Pancreas (tissue), 10 donors: ENCODE measurements around the gene GPR32. TPM values are rescaled to one million over a fixed set of nuclear protein-coding genes. Genes with fewer than 3 reads are reported as not detected.
"Not testable (repeated sequence)": the region's sequence is repeated elsewhere in the genome, so short reads cannot be mapped to it uniquely, and the experiment has no call there.

Experiments used
- ATAC-seq, 4 donors: fragments of 200-7000 bp; cut with Tn5 transposase; one replicate each; pipeline versions ENCODE4 v1.8.0 to v1.9.1; 2020; ENCODE audit warnings: mild to moderate bottlenecking in 4 of 4, moderate library complexity in 4 of 4
- DNase-seq, 6 donors: peaks; one replicate each; pipeline ENCODE4 v3.0.0-alpha.2; 2020
- FAIRE-seq: peaks from 2 replicates; lab custom pipeline; 2012; peaks lifted over from hg19 to GRCh38; lab: Jason Lieb, UNC
- H3K27ac ChIP-seq, 4 donors: fragments of 200-600 bp; sonication (generic); 1 replicate in 3 of 4; 2 replicates in 1 of 4; pipeline versions ENCODE4 v1.5.0 to v1.8.0; 2020
- H3K27me3 ChIP-seq, 4 donors: fragments of 200-600 bp; one replicate each; pipeline ENCODE4 v1.8.0; 2021
- H3K36me3 ChIP-seq, 3 donors: fragments of 200-600 bp; sonication (generic) in 1 of 3; one replicate each; pipeline versions ENCODE4 v1.5.0 to v1.8.0; 2020 to 2021
- H3K4me1 ChIP-seq, 3 donors: fragments of 200-600 bp; one replicate each; pipeline ENCODE4 v1.8.0; 2021
- H3K4me3 ChIP-seq, 4 donors: fragments of 200-600 bp; sonication (generic) in 2 of 4; one replicate each; pipeline versions ENCODE4 v1.5.0 to v1.8.0; 2020 to 2021
- H3K9me3 ChIP-seq, 4 donors: fragments of 200-600 bp; one replicate each; pipeline ENCODE4 v1.8.0; 2021
- CTCF ChIP-seq, 4 donors: fragments of 200-600 bp; sonication (generic) in 3 of 4; IDR thresholded peaks; one replicate each; pipeline versions ENCODE4 v1.5.0 to v1.8.0; 2021; ENCODE audit warnings: antibody characterized with exemption in 4 of 4
- WGBS, 2 donors: extraction: QIAGEN DNeasy Blood & Tissue Kit; methylation state at CpG; one replicate each; pipeline ENCODE4 v1.1.7; 2013; 5-methylcytosine and 5-hydroxymethylcytosine counted together
- intact Hi-C, 3 donors: fragments of 100-400 bp; cut with DNase I; formaldehyde crosslinking; loops; one replicate each; pipeline versions ENCODE4 v1.11.1 to v1.14.2; 2022
- polyA plus RNA-seq, 2 donors: library from polyadenylated mRNA; stranded (reverse); fragments of 200-250 nt; gene quantifications; one replicate each; pipeline ENCODE4 v1.2.3, GENCODE V29; 2013
- total RNA-seq, 6 donors: library from RNA; stranded (reverse); fragmentation: NEBNext Ultra II Directional in 4 of 6; extraction: Animal tissue kit (Norgen Biotek cat#: 25700) in 4 of 6; gene quantifications; one replicate each; pipeline versions ENCODE4 v1.2.1 to v1.2.4, GENCODE V29; 2021 to 2023
- donor health status: healthy with polysubstance abuse.
- donor health status: DM: no; HTN: no; CAD: no; lungs with moderate emphysema.
- donor health status: DM: no; HTN: no; CAD: no.
- donor health status: control.
- donor health status: control.
- donor health status: Bipolar disorder and iron deficiency.
- donor health status: DM: yes; HTN: yes; CAD: no.
- donor health status: DM: no; HTN: no; CAD: no.
- donor health status: DM: no; HTN: no; CAD: no.
- donor health status: DM: yes; HTN: yes; CAD: no.

The GPR32 gene
- total and polyA plus RNA-seq, 8 donors, result not detected

- no peak for ATAC-seq
- H3K4me3 ChIP-seq, result no peak overlapping the region
- no peaks in the 10 kb centered on the region for H3K9me3 ChIP-seq
- intact Hi-C loops, result no loop called here
- 58 to 70% methylated on average over 10 of the region's 10 CpGs for WGBS, 2 donors
- no peaks in the 10 kb centered on the region for H3K4me1 ChIP-seq
- no peaks in the 10 kb centered on the region for H3K36me3 ChIP-seq
- H3K27ac ChIP-seq, result no peak overlapping the region
- peaks cover 0 to 8% (median 0%) of the 10 kb centered on the region in 4 donors for H3K27me3 ChIP-seq
- no peak for FAIRE-seq
- DNase-seq, result no peak
- no peak for TF ChIP-seq CTCF (IDR thresholded peaks at IDR 0.05)
Measured at GRCh38 chr19:50745221-50745620, 25.0 kb upstream of the GPR32 start.

- WGBS, 2 donors, result 73 to 85% methylated on average over 14 of the region's 14 CpGs
- DNase-seq, intact Hi-C loops, H3K36me3 ChIP-seq, H3K4me3 ChIP-seq, H3K4me1 ChIP-seq, H3K27ac ChIP-seq, FAIRE-seq, ATAC-seq, H3K27me3 ChIP-seq, H3K9me3 ChIP-seq: not testable (repeated sequence)
Measured at GRCh38 chr19:50747141-50747540, 23.1 kb upstream of the GPR32 start.

GRCh38 chr19:50749490-50749889 lies 20.8 kb upstream of the GPR32 start:
- H3K36me3 ChIP-seq, result no peaks in the 10 kb centered on the region
- no peak overlapping the region for H3K27ac ChIP-seq
- H3K4me3 ChIP-seq, result no peak overlapping the region
- no peak for FAIRE-seq
- no peak for ATAC-seq
- H3K9me3 ChIP-seq, result no peaks in the 10 kb centered on the region
- DNase-seq, result no peak
- H3K27me3 ChIP-seq, result peaks cover 0 to 5% (median 0%) of the 10 kb centered on the region in 4 donors
- no peak for TF ChIP-seq CTCF (IDR thresholded peaks at IDR 0.05)
- intact Hi-C loops, result no loop called here
- 36 to 53% methylated on average over 6 of the region's 6 CpGs for WGBS, 2 donors
- H3K4me1 ChIP-seq, result no peaks in the 10 kb centered on the region

DNA sequence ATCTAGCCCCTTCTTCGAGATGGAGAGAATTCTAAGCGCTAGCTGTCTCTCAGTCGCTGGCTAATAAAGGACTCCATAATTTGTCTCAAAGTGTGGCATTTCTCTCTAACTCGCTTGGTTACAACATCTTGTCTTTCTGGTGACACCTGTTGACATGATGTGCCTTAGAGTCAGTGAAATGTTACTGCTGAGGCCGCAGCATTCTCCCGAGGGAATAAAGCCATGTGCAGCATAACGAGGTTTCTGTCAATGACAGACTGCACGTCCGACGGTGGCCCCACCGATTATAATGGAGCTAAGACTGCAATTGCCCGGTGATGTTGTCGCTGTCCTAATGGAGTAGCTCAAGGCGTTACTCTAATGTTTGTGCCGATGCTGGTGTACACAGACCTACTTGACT lies 20.3 kb upstream of the GPR32 start:
- no peak overlapping the region for H3K4me3 ChIP-seq
- H3K27ac ChIP-seq, result no peak overlapping the region
- ATAC-seq (no peak), FAIRE-seq (no peak), DNase-seq (no peak)
- H3K36me3 ChIP-seq, result no peaks in the 10 kb centered on the region
- H3K4me1 ChIP-seq, result no peaks in the 10 kb centered on the region
- intact Hi-C loops, result no loop called here
- H3K9me3 ChIP-seq, result no peaks in the 10 kb centered on the region
- no peak for TF ChIP-seq CTCF (IDR thresholded peaks at IDR 0.05)
- peaks cover 0 to 5% (median 0%) of the 10 kb centered on the region in 4 donors for H3K27me3 ChIP-seq
- 24 to 26% methylated on average over 15 of the region's 15 CpGs for WGBS, 2 donors

DNA sequence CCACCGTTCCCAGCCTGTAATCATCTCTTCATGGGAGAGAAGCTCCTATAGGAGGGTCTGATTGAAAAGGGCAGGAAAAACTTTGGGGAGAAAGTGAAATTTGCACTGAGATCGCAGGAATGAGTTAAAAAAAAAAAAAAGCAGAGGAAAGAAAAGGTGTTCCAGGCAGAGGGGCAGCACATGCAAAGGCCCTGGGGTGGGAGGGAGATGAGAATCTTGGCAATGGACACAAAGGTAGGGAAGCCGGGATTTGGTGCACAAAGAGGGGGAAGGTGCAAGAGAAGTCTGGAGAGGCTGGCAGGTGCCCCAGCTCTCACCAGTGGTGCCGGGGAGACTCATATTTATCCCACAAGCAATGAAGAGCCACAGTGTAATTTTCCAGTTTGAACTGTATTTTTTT lies 16.4 kb upstream of the GPR32 start:
- TF ChIP-seq CTCF (IDR thresholded peaks at IDR 0.05), result no peak
- FAIRE-seq (no peak), DNase-seq (no peak), ATAC-seq (no peak)
- Histone ChIP-seq H3K36me3 (no peaks in the 10 kb centered on the region), H3K27ac (no peak overlapping the region), H3K9me3 (no peaks in the 10 kb centered on the region), H3K4me1 (no peaks in the 10 kb centered on the region), H3K4me3 (no peak overlapping the region), H3K27me3 (no peaks in the 10 kb centered on the region)
- intact Hi-C loops, result no loop called here
- 53 to 72% methylated on average over 4 of the region's 4 CpGs for WGBS, 2 donors

- H3K9me3 ChIP-seq, H3K36me3 ChIP-seq, FAIRE-seq, H3K4me3 ChIP-seq, DNase-seq, H3K27ac ChIP-seq, H3K27me3 ChIP-seq, intact Hi-C loops, ATAC-seq, H3K4me1 ChIP-seq: not testable (repeated sequence)
- 56 to 63% methylated on average over 8 of the region's 8 CpGs for WGBS, 2 donors
Measured at GRCh38 chr19:50756244-50756643, 14.0 kb upstream of the GPR32 start.

- intact Hi-C loops, H3K27ac ChIP-seq, H3K9me3 ChIP-seq, H3K4me1 ChIP-seq, H3K36me3 ChIP-seq, H3K4me3 ChIP-seq, DNase-seq, FAIRE-seq, H3K27me3 ChIP-seq, ATAC-seq: not testable (repeated sequence)
- WGBS, 2 donors, result 81 to 90% methylated on average over 3 of the region's 3 CpGs
Measured at GRCh38 chr19:50757624-50758023, 12.6 kb upstream of the GPR32 start.

- H3K27ac ChIP-seq, H3K27me3 ChIP-seq, H3K36me3 ChIP-seq, H3K4me1 ChIP-seq, H3K4me3 ChIP-seq, H3K9me3 ChIP-seq, ATAC-seq, intact Hi-C loops, FAIRE-seq, DNase-seq: not testable (repeated sequence)
- 62 to 78% methylated on average over 12 to 18 of the region's 18 CpGs for WGBS, 2 donors
Measured at GRCh38 chr19:50759076-50759475, 11.2 kb upstream of the GPR32 start.
